HEK293T (cell line): ENCODE measurements around the gene CD300A.

ENCODE experiments used
- CTCF ChIA-PET: fragments of 350-600 bp; formaldehyde crosslinking; extraction: SDS; loops from one replicate; lab custom pipeline; 2021; ENCODE audit warnings: antibody characterized with exemption, inconsistent platforms; lab: Yijun Ruan, JAX
- POLR2A ChIA-PET: fragments of 350-600 bp; formaldehyde crosslinking; extraction: SDS; loops from one replicate; lab custom pipeline; 2020; ENCODE audit warnings: antibody characterized with exemption, inconsistent platforms; lab: Yijun Ruan, JAX
- DNase-seq: peaks from one replicate; pipeline ENCODE4 v3.0.0; 2012; ENCODE audit warnings: mixed read lengths; ENCODE audit errors: extremely low spot score
- ARNT ChIP-seq: fragments of 450-650 bp; IDR thresholded peaks from 2 replicates; pipeline ENCODE4 v1.6.1; 2017; ENCODE audit warnings: mild to moderate bottlenecking
- BHLHE40 ChIP-seq: fragments of 450-650 bp; IDR thresholded peaks from 2 replicates; pipeline ENCODE4 v1.6.1; 2016; ENCODE audit warnings: mild to moderate bottlenecking, moderate library complexity, borderline replicate concordance
- CTBP1 ChIP-seq: fragments of 450-650 bp; IDR thresholded peaks from 2 replicates; pipeline ENCODE4 v1.6.1; 2016; ENCODE audit warnings: borderline replicate concordance
- ELF4 ChIP-seq: fragments of 450-650 bp; IDR thresholded peaks from 2 replicates; pipeline ENCODE4 v1.6.1; 2017; ENCODE audit warnings: antibody characterized with exemption
- FOXA1 ChIP-seq: fragments of 450-650 bp; IDR thresholded peaks from 2 replicates; pipeline ENCODE4 v1.6.1; 2016; ENCODE audit warnings: mild to moderate bottlenecking
- FOXK2 ChIP-seq: fragments of 450-650 bp; IDR thresholded peaks from 2 replicates; pipeline ENCODE4 v1.6.1; 2016; ENCODE audit warnings: mild to moderate bottlenecking
- FOXM1 ChIP-seq: fragments of 450-650 bp; IDR thresholded peaks from 2 replicates; pipeline ENCODE4 v1.6.1; 2017; ENCODE audit warnings: mild to moderate bottlenecking, borderline replicate concordance
- HDGF ChIP-seq: fragments of 450-650 bp; IDR thresholded peaks from 2 replicates; pipeline ENCODE4 v1.6.1; 2017; ENCODE audit warnings: antibody characterized with exemption, borderline replicate concordance
- L3MBTL2 ChIP-seq: fragments of 450-650 bp; conservative IDR thresholded peaks from 2 replicates; pipeline ENCODE4 v1.6.1; 2016; ENCODE audit warnings: mild to moderate bottlenecking
- LEF1 ChIP-seq: fragments of 450-650 bp; IDR thresholded peaks from 2 replicates; pipeline ENCODE4 v1.6.1; 2017; ENCODE audit warnings: mild to moderate bottlenecking, borderline replicate concordance
- NFRKB ChIP-seq: fragments of 450-650 bp; IDR thresholded peaks from 2 replicates; pipeline ENCODE4 v1.6.1; 2016; ENCODE audit warnings: mild to moderate bottlenecking, moderate library complexity
- PKNOX1 ChIP-seq: fragments of 450-650 bp; IDR thresholded peaks from 2 replicates; pipeline ENCODE4 v1.6.1; 2016
- SP1 ChIP-seq: fragments of 450-650 bp; IDR thresholded peaks from 2 replicates; pipeline ENCODE4 v1.6.1; 2017
- SUZ12 ChIP-seq: fragments of 450-650 bp; IDR thresholded peaks from 2 replicates; pipeline ENCODE4 v1.6.1; 2016; ENCODE audit warnings: mild to moderate bottlenecking
- TARDBP ChIP-seq: fragments of 450-650 bp; IDR thresholded peaks from 2 replicates; pipeline ENCODE4 v1.6.1; 2016
- ZNF384 ChIP-seq: fragments of 450-650 bp; IDR thresholded peaks from 2 replicates; pipeline ENCODE4 v1.6.1; 2016

CD300A gene

GRCh38 chr17:74472890-74473289 is 6.5 kb downstream of the CD300A start:
- CTCF ChIA-PET = no interaction called here
- no peak for TF ChIP-seq FOXM1
- TF ChIP-seq FOXK2 = no peak
- TF ChIP-seq LEF1 = no peak
- no peak for TF ChIP-seq SUZ12
- TF ChIP-seq TARDBP = no peak
- no peak for TF ChIP-seq NFRKB
- TF ChIP-seq SP1 = no peak
- DNase-seq = no peak
- POLR2A ChIA-PET = no interaction called here

- ChIA-PET CTCF (no interaction called here), POLR2A (no interaction called here)
- TF ChIP-seq NFRKB = no peak
- TF ChIP-seq ZNF384 = no peak
- TF ChIP-seq FOXK2 = no peak
- TF ChIP-seq ELF4 = no peak
- no peak for TF ChIP-seq HDGF
- no peak for TF ChIP-seq SP1
- no peak for TF ChIP-seq CTBP1
- no peak for DNase-seq
Observed at GRCh38 chr17:74473294-74473693, 6.9 kb downstream of the CD300A start.

- ChIA-PET CTCF (no interaction called here), POLR2A (no interaction called here)
- TF ChIP-seq FOXM1 = no peak
- no peak for TF ChIP-seq ELF4
- TF ChIP-seq HDGF = no peak
- TF ChIP-seq L3MBTL2 = no peak
- no peak for TF ChIP-seq TARDBP
- TF ChIP-seq FOXK2 = no peak
- no peak for TF ChIP-seq BHLHE40
- no peak for TF ChIP-seq ZNF384
- no peak for TF ChIP-seq ARNT
- no peak for TF ChIP-seq CTBP1
- TF ChIP-seq NFRKB = no peak
- TF ChIP-seq SP1 = no peak
- TF ChIP-seq FOXA1 = no peak
- TF ChIP-seq PKNOX1 = no peak
- TF ChIP-seq SUZ12 = no peak
- no peak for TF ChIP-seq LEF1
- no peak for DNase-seq
Observed at GRCh38 chr17:74474043-74474792, 7.8 kb downstream of the CD300A start.

- DNase-seq = no peak
- POLR2A ChIA-PET = no interaction called here
- CTCF ChIA-PET = no interaction called here
- TF ChIP-seq SUZ12 = no peak
- TF ChIP-seq NFRKB = no peak
- no peak for TF ChIP-seq CTBP1
- TF ChIP-seq ELF4 = no peak
- no peak for TF ChIP-seq L3MBTL2
Observed at GRCh38 chr17:74475189-74475588, 8.8 kb downstream of the CD300A start.

GRCh38 chr17:74477411-74477810 is 11.0 kb downstream of the CD300A start:
- CTCF ChIA-PET = no interaction called here
- POLR2A ChIA-PET = no interaction called here
- no peak for DNase-seq
- TF ChIP-seq TARDBP (no peak), NFRKB (no peak), FOXK2 (no peak), SP1 (no peak), LEF1 (no peak), ARNT (no peak), SUZ12 (no peak), PKNOX1 (no peak), L3MBTL2 (no peak), FOXA1 (no peak), FOXM1 (no peak), HDGF (no peak), ZNF384 (no peak), BHLHE40 (no peak), ELF4 (no peak), CTBP1 (no peak)

GRCh38 chr17:74478420-74479100 is 12.1 kb downstream of the CD300A start:
- CTCF ChIA-PET = no interaction called here
- DNase-seq = no peak
- TF ChIP-seq CTBP1 (no peak), NFRKB (no peak), L3MBTL2 (no peak), FOXK2 (no peak), ZNF384 (no peak), HDGF (no peak), LEF1 (no peak), BHLHE40 (no peak), SP1 (no peak), TARDBP (no peak)
- POLR2A ChIA-PET = no interaction called here
